DLD1 (cell line): ENCODE measurements around the gene VWA5B2.

Source experiments
- in situ Hi-C: cut with HindIII; loops from 2 replicates; pipeline ENCODE4 v1.10.0; 2017; ENCODE audit warnings: low sequenced_read_pairs

VWA5B2 gene

GRCh38 chr3:184222521-184222920 is 6.9 kb upstream of the VWA5B2 start:
- in situ Hi-C loops = no loop called here

- in situ Hi-C loops = no loop called here
Measured at GRCh38 chr3:184223946-184224345, 5.4 kb upstream of the VWA5B2 start.

- in situ Hi-C loops = loop anchor here (25.0 kb wide), 1 partner anchor 340 kb away; the partner anchor contains the start of gene PARL
Measured at GRCh38 chr3:184227481-184227935, 1.9 kb upstream of the VWA5B2 start.

- in situ Hi-C loops = loop anchor here (25.0 kb wide), 1 partner anchor 341 kb away; the partner anchor contains the start of gene PARL
Measured at GRCh38 chr3:184228376-184229137, 828 bp upstream of the VWA5B2 start.

- in situ Hi-C loops = loop anchor here (25.0 kb wide), 1 partner anchor 343 kb away; the partner anchor contains the start of gene PARL
Measured at GRCh38 chr3:184230081-184230602, 757 bp downstream of the VWA5B2 start.

- in situ Hi-C loops = loop anchor here (25.0 kb wide), 1 partner anchor 344 kb away; the partner anchor contains the start of gene PARL
Measured at GRCh38 chr3:184230603-184231528, 1.5 kb downstream of the VWA5B2 start.

GRCh38 chr3:184231671-184232070 is 2.3 kb downstream of the VWA5B2 start:
- in situ Hi-C loops = loop anchor here (25.0 kb wide), 1 partner anchor 344 kb away; the partner anchor contains the start of gene PARL

- in situ Hi-C loops = loop anchor here (25.0 kb wide), 1 partner anchor 346 kb away; the partner anchor contains the start of gene PARL
Measured at GRCh38 chr3:184233127-184233843, 3.9 kb downstream of the VWA5B2 start.

GRCh38 chr3:184234224-184234623 is 4.8 kb downstream of the VWA5B2 start:
- in situ Hi-C loops = loop anchor here (25.0 kb wide), 1 partner anchor 347 kb away; the partner anchor contains the start of gene PARL

GRCh38 chr3:184234671-184235380 is 5.4 kb downstream of the VWA5B2 start:
- in situ Hi-C loops = loop anchor here (25.0 kb wide), 1 partner anchor 348 kb away; the partner anchor contains the start of gene PARL

- in situ Hi-C loops = loop anchor here (25.0 kb wide), 1 partner anchor 348 kb away; the partner anchor contains the start of gene PARL
Measured at GRCh38 chr3:184235381-184236032, 6.1 kb downstream of the VWA5B2 start.

GRCh38 chr3:184236033-184236410 is 6.6 kb downstream of the VWA5B2 start:
- in situ Hi-C loops = loop anchor here (25.0 kb wide), 1 partner anchor 349 kb away; the partner anchor contains the start of gene PARL

GRCh38 chr3:184236636-184237035 is 7.3 kb downstream of the VWA5B2 start:
- in situ Hi-C loops = loop anchor here (25.0 kb wide), 1 partner anchor 349 kb away; the partner anchor contains the start of gene PARL

- in situ Hi-C loops = loop anchor here (25.0 kb wide), 1 partner anchor 350 kb away; the partner anchor contains the start of gene PARL
Measured at GRCh38 chr3:184237211-184237610, 7.8 kb downstream of the VWA5B2 start.

GRCh38 chr3:184237807-184238206 is 8.4 kb downstream of the VWA5B2 start:
- in situ Hi-C loops = loop anchor here (25.0 kb wide), 1 partner anchor 351 kb away; the partner anchor contains the start of gene PARL

- in situ Hi-C loops = loop anchor here (25.0 kb wide), 1 partner anchor 351 kb away; the partner anchor contains the start of gene PARL
Measured at GRCh38 chr3:184238246-184238818, 8.9 kb downstream of the VWA5B2 start.

GRCh38 chr3:184239221-184239620 is 9.8 kb downstream of the VWA5B2 start:
- in situ Hi-C loops = loop anchor here (25.0 kb wide), 1 partner anchor 352 kb away; the partner anchor contains the start of gene PARL

- in situ Hi-C loops = loop anchor here (25.0 kb wide), 1 partner anchor 352 kb away; the partner anchor contains the start of gene PARL
Measured at GRCh38 chr3:184239708-184240107, 10.3 kb downstream of the VWA5B2 start.
